ENCODE measurements around the gene ZFYVE26.

GRCh38 chr14:67851785-67852410, 35.5 kb upstream of the ZFYVE26 start:
- TF ChIP-seq CTCF (IDR thresholded peaks at IDR 0.05) (no peak), EZH2phosphoT487 (IDR thresholded peaks at IDR 0.05) (no peak)
